ENCODE data around the gene TBC1D30.

The TBC1D30 gene

GRCh38 chr12:64911912-64912311 lies 87.5 kb downstream of the TBC1D30 start:
- no peak for DNase-seq

- DNase-seq, result no peak
Measured at GRCh38 chr12:64912516-64913255, 88.2 kb downstream of the TBC1D30 start.

- no peak for DNase-seq
Measured at GRCh38 chr12:64915242-64915641, 90.8 kb downstream of the TBC1D30 start.

GRCh38 chr12:64916411-64917261 lies 92.2 kb downstream of the TBC1D30 start:
- DNase-seq, result no peak

DNA sequence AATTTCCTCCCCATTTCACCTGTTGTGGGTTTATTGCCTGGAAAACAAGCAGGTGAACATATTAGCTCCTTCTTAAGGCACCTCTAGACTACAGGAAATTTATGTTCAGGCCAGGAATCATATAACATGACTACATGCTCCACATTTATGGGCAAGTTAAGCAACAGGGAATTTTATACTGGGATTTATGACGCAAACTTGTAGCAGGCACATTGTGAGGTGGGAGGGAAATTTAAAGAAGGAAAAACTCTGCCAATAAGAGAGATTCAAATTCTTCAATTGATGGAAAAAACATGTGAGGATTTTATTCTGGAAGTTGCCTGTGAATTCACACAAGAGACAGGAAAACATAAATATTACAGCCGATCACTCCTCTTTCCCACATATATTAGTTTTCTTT lies 93.9 kb downstream of the TBC1D30 start:
- no peak for DNase-seq

DNA sequence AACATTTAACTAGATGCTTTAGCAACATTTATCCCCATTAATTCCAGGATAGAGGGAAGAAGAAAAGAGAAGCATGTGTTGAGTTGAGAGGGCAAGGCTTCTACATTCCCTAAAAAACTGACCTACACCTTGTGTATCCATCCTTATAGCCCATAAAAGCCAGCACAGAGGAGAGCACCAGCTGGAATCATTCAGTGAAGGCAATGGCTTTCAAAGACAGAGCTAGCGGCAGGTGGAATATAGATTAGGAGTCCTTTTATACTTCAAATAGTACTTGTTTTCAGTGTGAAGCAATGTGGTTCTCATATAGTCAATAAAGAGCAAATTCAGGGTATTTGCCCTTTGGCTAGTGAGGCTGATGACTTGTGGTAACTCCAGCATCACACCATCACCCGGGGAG lies 94.4 kb downstream of the TBC1D30 start:
- no peak for DNase-seq

GRCh38 chr12:64922853-64923252 lies 98.4 kb downstream of the TBC1D30 start:
- DNase-seq, result no peak

DNA sequence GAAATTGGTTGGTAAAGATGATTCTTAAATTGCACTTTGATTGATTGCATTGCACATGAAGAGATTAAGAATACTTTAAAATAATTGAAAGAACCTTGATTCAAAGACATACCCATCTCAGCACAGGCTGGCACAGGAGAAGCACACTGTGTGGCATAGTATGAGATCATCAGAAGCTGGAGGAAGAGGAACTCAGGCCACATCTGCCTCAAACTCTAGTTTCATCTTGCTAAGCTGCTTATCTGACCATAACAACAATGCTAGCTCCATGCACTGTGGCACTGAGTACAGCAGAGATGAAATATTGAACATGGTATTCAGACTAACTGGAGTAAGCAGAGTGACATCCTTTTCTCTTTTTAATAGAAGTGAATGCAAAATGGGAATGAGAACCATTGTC lies 99.1 kb downstream of the TBC1D30 start:
- DNase-seq, result no peak
